ENCODE data around the gene LMX1A. TPM values are rescaled to one million over a fixed set of nuclear protein-coding genes. Genes with fewer than 3 reads are reported as not detected.

Gene LMX1A
- total RNA-seq, 6 donors from 2014 or later: 0.33 to 0.67 TPM; not detected in 4

DNA sequence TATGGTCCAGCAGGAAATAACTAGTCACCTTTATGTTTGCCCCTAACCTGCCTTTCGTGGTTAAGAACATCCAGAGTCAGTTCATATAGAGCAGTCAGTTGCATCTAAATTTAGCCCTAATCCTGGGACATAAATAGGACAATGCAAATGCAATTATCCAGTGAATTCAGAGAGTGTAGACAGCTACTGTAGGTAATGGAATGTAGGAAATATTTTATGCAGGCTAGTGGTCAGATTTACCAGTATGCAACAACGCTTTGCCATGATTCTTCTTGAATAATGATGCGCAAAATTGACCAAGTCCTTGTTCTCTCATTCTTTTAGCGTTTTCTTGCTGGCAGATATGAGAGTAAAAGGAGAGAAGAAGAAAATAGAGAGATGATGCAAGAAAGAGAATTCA lies 165.4 kb downstream of the LMX1A start:
- no peaks in the 10 kb centered on the region for H3K36me3 ChIP-seq
- H3K4me3 ChIP-seq: no peak overlapping the region
- no peak for TF ChIP-seq POLR2AphosphoS5 (IDR thresholded peaks at IDR 0.05)
- TF ChIP-seq POLR2A (IDR thresholded peaks at IDR 0.05): no peak
- TF ChIP-seq CTCF (IDR thresholded peaks at IDR 0.05): no peak
- TF ChIP-seq EP300 (IDR thresholded peaks at IDR 0.05): no peak
- DNase-seq: no peak
- no peaks in the 10 kb centered on the region for H3K9me3 ChIP-seq
- no peak for ATAC-seq (ENCODE audit: low FRiP score in 2 of 2)
- H3K27me3 ChIP-seq: no peaks in the 10 kb centered on the region
- no peak overlapping the region for H3K27ac ChIP-seq
- H3K4me1 ChIP-seq: no peaks in the 10 kb centered on the region
- WGBS, 2 donors: 63 to 64% methylated on average over 4 of the region's 4 CpGs

GRCh38 chr1:165189913-165190312 lies 166.6 kb downstream of the LMX1A start:
- Histone ChIP-seq H3K27me3 (no peaks in the 10 kb centered on the region), H3K27ac (no peak overlapping the region), H3K36me3 (no peaks in the 10 kb centered on the region), H3K4me1 (no peaks in the 10 kb centered on the region), H3K4me3 (no peak overlapping the region), H3K9me3 (no peaks in the 10 kb centered on the region)
- 81 to 82% methylated on average over 4 of the region's 4 CpGs for WGBS, 2 donors
- ATAC-seq (ENCODE audit: low FRiP score in 2 of 2): no peak
- no peak for DNase-seq
- no peak for TF ChIP-seq POLR2A (IDR thresholded peaks at IDR 0.05)
- no peak for TF ChIP-seq EP300 (IDR thresholded peaks at IDR 0.05)
- no peak for TF ChIP-seq CTCF (IDR thresholded peaks at IDR 0.05)
- TF ChIP-seq POLR2AphosphoS5 (IDR thresholded peaks at IDR 0.05): no peak

GRCh38 chr1:165189011-165189410 lies 167.5 kb downstream of the LMX1A start:
- Histone ChIP-seq H3K27me3 (no peaks in the 10 kb centered on the region), H3K4me1 (no peaks in the 10 kb centered on the region), H3K9me3 (no peaks in the 10 kb centered on the region), H3K4me3 (no peak overlapping the region), H3K36me3 (no peaks in the 10 kb centered on the region), H3K27ac (no peak overlapping the region)
- DNase-seq: no peak
- TF ChIP-seq POLR2AphosphoS5 (IDR thresholded peaks at IDR 0.05) (no peak), EP300 (IDR thresholded peaks at IDR 0.05) (no peak), CTCF (IDR thresholded peaks at IDR 0.05) (no peak), POLR2A (IDR thresholded peaks at IDR 0.05) (no peak)
- ATAC-seq (ENCODE audit: low FRiP score in 2 of 2): no peak
- 67 to 74% methylated on average over 2 of the region's 2 CpGs for WGBS, 2 donors

- 39 to 53% methylated on average over 3 of the region's 3 CpGs for WGBS, 2 donors
- H3K36me3 ChIP-seq: no peaks in the 10 kb centered on the region
- H3K4me3 ChIP-seq: no peak overlapping the region
- H3K4me1 ChIP-seq: no peaks in the 10 kb centered on the region
- ATAC-seq (ENCODE audit: low FRiP score in 2 of 2): no peak
- H3K27me3 ChIP-seq: no peaks in the 10 kb centered on the region
- TF ChIP-seq POLR2AphosphoS5 (IDR thresholded peaks at IDR 0.05) (no peak), CTCF (IDR thresholded peaks at IDR 0.05) (no peak), POLR2A (IDR thresholded peaks at IDR 0.05) (no peak), EP300 (IDR thresholded peaks at IDR 0.05) (no peak)
- DNase-seq: no peak
- peaks cover 0 to 7% (median 0%) of the 10 kb centered on the region in 4 donors for H3K9me3 ChIP-seq
- no peak overlapping the region for H3K27ac ChIP-seq
These were observed 169.2 kb downstream of the LMX1A start for GRCh38 chr1:165187031-165188009.

Measured in upper lobe of left lung (tissue), 6 donors.